HG02981 (cell line): ENCODE results near the gene MYO5B.
"Not testable (repeated sequence)": the region's sequence is repeated elsewhere in the genome, so short reads cannot be mapped to it uniquely, and the experiment has no call there.

ENCODE experiments used
- ATAC-seq: cut with Tn5 transposase; IDR thresholded peaks from one replicate; pipeline ENCODE4 v1.9.1; 2021; ENCODE audit warnings: mild to moderate bottlenecking, moderate library complexity; ENCODE audit not compliant: unreplicated experiment

Gene MYO5B

DNA sequence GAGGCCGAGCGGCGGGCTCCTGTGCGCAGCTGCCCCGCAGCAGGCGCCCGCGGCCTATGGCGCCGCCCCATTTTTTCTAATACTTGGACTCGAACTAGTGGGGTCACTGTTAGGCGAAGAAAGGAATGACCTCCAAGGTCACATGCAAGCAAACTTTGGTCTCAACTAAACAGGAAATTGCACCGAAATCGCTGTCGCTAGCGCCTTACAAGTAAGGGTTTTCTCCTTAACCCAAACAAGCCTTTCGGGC lies 382.0 kb downstream of the MYO5B start:
- peak; percentile 13 for ATAC-seq

DNA sequence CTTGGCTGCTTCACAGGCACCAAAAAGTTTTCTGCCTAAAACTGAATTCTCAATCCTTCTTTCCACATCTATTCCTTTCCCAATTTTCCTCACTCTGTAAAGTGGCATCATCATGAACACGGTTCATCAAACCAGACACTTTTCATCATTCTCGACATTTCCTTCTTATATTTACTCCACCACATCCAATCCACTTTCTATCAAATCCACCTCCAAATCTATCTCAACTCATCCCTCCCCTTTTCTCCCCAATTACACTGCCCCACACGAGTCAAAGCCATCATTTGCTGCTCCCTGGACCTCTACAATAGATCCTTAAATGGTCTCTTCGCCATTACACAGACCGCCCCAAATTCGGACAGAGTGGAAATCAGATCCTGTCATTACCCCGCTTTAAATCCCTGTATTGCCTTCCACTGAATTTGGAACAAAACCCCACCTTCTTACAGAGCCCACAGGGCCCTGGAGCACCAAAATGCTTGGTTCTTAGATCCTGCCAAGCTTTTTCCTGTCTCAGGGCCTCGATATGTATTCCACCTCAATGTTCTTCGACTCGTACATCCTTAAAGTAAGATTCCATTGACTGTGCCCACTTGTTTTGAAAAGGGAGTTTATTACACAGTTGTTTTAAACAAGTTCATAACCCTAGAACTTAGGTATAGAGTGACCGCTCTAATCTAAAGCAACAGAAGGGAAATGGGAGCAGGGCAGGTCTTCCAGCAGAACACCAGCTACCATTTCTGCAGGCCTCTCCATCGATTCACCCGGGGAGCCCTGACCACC lies 382.5 kb downstream of the MYO5B start:
- ATAC-seq, result no peak

DNA sequence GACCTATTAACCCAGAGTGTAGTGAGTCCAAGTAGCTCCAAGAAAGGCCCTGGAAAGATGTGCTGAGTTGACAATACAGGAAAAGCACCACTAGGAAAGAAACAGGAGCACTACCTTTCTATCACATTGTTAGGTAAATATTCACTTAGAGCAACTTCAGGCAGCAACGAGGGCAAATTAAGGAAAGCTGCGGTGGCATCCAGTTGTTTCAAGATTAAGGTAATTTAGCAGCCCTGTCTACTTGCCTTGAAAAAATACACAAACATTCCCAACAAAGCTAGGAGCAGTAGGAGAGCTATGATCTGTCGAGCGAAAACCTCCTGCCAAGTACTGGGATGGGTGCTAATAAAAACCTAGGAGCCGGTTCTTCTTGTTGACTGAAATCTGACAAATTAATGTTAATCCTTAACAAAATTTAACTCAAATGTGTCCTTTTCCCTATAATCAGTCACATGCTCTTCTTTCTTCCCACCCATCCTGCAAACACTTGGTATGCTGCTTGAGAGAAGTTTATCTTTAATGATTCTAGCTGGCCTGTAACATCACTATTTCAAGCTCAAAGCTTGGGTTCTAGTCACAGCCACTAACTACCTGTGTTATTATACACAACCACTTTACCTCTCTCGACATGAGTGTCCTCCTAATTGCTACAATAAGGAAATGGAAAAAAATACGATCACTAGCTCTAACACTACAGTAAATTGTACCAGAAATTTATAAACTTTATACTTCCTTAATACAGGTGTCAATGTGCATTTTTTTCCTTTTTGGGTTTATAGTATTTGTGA lies 383.6 kb downstream of the MYO5B start:
- no peak for ATAC-seq

DNA sequence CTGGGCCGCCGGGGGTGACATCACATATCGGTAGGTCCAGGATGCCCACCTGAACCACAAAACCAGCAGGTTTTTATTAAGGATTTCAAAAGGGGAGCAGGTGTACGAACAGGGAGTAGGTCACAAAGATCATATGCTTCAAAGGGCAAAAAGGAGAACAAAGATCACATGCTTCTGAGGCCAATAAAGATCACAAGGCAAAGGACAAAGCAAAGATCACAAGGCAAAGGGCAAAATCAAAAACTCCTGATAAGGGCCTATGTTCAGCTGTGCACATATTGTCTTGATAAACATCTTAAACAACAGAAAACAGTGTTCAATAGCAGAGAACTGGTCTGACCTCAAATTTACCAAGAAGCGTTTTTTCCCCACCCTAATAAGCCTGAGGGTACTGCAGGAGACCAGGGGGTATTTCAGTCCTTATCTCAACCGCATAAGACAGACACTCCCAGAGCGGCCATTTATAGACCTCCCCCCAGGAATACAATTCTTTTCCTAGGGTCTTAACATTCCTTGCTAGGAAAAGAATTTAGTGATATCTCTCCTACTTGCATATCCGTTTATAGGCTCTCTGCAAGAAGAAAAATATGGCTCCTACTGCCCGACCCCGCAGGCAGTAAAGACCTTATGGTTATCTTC lies 386.3 kb downstream of the MYO5B start:
- not testable (repeated sequence) for ATAC-seq

DNA sequence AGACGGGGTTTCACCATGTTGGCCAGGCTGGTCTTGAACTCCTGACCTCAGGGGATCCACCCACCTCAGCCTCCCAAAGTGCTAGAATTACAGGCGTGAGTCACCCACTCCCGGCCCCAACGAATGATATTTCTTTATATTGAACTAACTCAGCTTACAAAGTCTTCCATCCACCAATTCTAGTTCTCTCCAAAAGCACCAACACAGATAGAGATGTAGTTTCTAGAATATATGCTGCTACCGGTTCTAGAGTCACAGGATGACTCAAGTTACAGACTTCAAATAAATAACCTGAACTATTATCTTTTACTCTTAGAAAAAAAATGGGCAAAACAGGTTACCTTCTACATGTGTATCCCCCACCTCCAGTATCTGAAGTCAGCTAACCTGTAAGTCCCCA lies 390.9 kb downstream of the MYO5B start:
- ATAC-seq, result no peak

DNA sequence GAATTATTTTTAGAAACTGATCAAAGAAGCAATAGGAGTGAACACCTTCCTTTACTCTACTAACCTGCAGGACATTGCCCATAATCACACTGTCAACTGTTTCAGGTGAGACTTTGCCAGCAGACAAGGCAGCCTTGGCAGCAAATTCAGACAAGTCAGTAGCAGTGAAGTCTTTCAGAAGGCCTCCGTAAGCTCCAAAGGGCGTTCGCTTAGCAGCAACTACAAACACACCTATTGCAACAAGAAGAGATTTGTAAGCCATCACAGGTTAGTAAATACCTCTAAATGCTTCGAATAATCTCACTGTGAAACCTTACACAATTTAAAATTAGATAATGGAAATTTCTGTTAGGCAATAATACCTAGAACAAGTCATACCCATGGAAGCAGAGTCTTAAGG lies 392.3 kb downstream of the MYO5B start:
- no peak for ATAC-seq

DNA sequence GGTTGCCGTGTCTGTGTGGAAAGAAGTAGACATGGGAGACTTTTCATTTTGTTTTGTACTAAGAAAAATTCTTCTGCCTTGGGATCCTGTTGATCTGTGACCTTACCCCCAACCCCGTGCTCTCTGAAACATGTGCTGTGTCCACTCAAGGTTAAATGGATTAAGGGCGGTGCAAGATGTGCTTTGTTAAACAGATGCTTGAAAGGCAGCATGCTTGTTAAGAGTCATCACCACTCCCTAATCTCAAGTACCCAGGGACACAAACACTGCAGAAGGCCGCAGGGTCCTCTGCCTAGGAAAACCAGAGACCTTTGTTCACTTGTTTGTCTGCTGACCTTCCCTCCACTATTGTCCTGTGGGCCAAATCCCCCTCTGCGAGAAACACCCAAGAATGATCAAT lies 394.5 kb downstream of the MYO5B start:
- ATAC-seq, result not testable (repeated sequence)

DNA sequence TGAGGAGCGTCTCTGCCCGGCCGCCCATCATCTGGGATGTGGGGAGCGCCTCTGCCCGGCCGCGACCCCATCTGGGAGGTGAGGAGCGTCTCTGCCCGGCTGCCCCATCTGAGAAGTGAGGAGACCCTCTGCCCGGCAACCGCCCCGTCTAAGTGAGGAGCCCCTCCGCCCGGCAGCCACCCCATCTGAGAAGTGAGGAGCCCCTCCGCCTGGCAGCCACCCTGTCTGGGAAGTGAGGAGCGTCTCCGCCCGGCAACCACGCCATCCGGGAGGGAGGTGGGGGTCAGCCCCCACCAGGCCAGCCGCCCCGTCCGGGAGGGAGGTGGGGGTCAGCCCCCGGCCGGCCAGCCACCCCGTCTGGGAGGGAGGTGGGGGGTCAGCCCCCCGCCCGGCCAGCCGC lies 395.1 kb downstream of the MYO5B start:
- not testable (repeated sequence) for ATAC-seq

DNA sequence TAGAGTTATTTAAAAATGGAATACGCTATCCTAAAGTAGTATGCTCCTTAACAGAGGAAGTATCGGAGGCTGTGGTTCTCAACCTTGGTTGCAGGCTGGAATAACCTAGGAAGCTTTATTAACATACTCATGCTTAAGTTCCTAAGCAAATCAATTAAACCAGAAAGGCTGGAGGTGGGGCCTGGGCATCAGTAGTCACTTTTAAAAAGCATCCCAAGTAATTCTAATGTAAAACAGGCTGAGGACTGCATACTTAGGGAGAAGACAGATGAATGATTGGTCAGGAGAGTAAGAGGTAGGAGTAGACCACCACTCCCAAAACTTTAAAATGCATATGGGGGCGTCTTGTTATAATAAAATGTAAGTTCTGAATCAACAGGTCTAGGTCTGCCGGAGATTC lies 396.9 kb downstream of the MYO5B start:
- ATAC-seq, result no peak

DNA sequence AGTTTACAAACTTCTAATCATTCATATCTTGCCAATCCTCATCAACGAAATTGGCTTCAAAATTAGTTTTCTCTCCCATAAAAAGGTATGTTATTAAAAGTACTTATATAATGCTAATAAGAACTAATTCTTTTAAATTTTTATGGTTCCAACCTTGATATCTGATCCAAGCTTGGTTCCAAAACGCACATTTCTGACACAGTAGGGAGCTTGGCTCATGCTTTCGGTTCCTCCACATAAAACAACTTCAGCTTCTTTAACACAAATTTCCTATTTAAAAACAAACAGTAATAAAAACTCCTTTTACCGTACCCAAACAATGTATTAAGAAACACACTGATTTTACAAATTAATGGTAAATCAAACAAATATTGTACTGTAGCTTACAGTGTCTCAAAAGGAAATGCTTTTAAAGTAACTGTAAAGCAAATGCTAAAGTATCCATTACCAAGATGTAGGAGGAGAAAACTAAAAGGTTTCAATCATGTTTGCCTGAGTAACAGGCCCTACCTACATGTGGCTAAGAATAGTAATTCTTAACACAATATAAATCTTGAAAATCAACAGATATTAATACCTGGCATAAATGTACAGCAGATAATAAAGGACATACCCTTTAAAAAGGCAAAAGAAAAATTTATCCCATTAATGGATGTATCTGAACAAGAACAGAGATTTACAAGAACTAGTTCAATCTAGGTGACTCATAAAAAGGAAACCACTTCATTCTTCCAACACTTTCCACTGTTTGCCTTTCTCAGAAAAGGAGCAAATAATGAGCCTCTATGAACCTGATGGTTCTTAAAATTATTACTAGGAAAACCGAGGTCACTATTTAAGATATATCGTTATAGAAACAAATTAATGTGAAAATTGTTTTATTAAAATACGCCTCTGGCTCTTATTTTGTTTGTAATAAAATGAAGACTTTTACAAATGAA lies 399.1 kb downstream of the MYO5B start:
- no peak for ATAC-seq

DNA sequence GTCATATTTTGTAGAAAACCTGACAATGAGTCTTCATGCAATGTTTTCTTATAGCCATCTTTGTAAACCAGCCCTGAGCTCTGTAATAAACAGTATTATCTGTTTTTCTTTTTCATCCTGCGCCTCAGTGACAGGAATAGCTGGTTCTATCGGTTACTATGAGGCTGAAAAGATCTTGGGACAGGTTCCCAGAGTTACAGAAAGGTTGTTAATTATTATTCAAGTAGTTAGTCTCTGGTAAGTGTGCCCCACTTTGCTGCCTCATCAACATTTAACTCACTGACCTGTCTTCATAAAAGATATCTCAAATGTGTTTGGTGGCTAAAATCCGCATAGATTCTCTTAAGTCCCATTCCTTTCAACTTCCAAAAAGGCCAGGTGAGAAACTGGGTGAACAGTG lies 400.2 kb downstream of the MYO5B start:
- no peak for ATAC-seq

DNA sequence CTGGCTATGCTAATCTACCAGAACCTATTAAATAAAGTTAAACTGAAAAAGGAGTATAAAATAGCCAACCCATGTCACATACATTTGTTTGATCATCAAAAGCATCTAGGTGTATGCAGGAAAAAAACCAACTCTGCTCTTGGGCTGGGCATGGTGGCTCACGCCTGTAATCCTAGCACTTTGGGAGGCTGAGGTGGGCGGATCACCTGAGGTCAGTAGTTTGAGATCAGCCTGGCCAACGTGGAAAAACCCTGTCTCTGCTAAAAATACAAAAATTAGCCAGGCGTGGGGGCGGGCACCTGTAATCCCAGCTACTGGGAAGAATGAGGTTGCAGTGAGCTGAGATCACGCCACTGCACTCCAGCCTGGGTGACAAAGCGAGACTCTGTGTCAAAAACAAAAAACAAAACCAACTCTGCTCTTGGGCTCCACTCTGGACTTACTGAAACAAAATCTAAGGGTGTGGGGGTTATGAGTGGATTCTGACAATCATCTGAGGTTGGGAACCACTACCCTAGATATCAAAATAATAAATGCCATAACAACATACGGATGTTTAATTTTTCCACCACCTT lies 405.3 kb downstream of the MYO5B start:
- not testable (repeated sequence) for ATAC-seq

DNA sequence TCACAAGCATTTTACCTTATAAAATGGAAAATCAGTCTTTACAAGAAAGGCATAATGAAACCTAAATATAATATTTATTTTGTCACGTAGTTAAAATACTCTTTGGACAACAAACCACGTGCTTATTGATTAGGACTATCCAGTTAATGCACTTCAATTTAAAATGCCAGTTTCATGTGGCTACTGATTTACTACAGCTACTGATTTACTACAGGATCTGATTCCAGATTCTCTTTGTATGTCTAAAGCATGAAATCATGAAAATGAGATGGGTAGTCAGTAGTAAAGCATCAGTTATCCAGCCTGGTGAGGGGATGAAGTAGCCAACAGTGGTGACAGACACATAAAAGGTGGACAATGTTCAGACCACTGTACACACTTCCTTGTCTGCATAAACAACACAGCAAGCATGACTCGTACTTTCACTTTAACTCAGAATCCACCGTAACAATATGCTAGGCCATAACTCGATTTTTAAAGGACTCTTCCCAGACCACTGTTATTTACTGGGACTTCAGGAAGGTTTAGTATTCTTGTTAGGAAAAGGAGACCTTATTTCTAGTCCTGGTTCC lies 406.5 kb downstream of the MYO5B start:
- peak; percentile 77 for ATAC-seq

DNA sequence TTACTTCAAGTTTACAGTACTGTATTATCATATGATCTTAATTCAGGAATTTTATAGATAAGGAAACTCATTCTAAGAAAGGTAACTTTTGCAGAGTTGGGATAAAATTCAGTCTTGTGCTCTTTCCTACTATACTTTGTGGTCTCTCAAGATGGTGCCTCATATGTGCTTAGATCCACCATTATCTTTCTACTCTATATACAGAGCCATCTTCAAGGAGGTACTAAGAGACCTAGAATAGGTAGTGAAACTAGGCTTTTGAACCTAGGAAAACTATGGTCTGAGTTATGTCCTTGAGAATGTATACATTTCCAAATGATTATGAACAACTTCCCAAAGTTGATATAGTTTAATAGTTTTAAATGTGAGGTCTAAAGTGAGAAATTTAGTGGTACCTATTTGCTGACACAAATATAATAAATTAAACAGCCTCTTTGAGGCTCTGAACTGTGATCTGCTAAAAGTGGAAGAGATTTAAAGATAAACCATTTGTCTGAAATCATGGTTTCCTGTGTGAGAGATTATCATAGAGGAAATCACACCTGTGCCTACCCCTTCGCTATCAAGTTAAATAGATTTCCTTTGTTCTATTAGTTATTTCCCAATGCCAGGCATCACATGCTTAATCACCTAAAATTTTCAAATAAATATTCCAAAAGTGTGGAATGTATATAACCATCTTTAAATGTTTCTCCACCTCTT lies 408.8 kb downstream of the MYO5B start:
- ATAC-seq, result no peak

DNA sequence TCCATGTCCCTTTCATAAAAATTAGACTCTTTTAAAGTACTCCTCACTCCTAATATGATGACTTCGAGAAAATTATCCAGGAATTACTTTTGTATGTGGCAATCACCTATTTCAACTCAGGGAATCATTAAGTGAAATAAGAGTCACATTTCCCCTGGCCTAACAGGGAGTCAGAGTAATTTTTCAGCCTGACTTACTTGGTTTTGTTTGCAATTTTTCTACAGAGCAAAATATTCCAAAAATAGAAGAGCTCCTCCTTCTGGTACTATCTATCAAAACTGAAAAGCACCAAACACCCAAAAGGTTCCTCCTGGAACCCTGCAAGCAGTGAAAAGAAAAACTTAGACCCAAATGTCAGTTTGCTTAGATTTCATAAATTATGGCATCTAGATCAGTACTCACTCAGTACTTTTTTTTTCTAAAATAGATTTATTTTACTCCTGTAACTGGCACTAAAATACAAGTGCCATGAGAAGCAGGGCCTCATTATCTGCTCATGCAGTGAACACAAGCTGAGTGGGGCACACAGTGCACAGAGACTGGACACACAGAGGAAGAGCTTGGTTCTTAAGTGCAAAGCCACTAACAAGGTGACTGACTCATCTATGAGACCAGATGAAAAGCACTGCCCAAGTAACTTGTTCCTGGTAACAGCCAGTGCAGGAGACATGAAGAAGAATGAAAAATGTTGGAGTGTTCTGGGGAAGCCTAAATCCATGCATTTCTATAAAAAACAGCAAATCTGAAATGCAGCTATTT lies 410.3 kb downstream of the MYO5B start:
- no peak for ATAC-seq

DNA sequence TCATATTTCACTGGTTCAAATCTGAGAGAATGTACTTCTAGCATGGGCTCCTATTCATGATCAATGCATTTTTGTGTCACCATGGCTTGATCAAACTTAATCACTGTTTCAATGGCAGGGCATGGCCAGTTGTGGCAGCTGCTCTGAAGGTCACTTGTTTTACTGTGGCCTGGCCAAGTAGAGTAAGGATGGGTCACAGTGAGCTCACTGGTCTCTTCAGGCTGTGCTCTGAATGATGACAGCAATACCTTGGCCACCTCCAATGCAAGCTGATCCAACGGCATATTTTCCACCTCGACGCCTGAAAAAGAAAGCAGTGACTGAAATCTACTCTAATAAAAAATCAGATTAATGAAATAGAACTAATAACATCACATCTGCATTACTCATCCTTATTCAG lies 411.3 kb downstream of the MYO5B start:
- not testable (repeated sequence) for ATAC-seq

DNA sequence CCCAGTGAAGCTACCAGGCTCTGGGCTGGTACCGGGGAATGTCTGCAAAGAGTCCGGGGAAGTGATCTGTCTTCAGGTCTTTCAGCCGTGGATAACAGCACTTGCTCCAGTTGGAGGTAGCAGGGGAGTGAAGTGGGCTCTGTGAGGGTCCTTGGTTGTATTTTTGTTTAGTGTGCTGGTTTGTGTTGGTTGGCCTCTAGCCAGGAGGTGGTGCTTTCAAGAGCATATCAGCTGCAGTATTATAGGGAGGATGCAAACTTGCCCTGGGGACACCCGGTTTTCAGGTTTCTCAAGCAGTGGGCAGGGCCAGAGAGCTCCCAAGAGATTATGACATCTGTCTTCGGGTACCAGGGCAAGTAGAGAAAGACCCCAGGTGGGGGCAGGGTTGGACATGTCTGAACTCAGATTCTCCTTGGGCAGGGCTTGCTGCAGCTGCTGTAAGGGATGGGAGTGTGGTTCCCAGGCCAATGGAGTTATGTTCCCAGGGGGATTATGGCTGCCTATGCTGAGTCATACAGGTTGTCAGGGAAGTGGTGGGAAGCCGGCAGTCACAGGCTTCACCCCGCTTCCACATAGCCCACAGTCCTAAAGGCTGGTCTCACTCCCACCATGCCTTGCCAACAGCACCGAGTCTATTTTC lies 416.0 kb downstream of the MYO5B start:
- no peak for ATAC-seq
